Neuronal stem cell (in vitro differentiated cells): Measurements from ENCODE around the gene PRRG2.

Experiments
- DNase-seq: peaks from one replicate; pipeline ENCODE4 v3.0.0-alpha.2; 2013; ENCODE audit warnings: low spot score
- H2AFZ ChIP-seq: one replicate; pipeline ENCODE4 v1.6.1; 2013; ENCODE audit warnings: mild to moderate bottlenecking, low read length, inconsistent platforms
- H2AK5ac ChIP-seq: 2 replicates; pipeline ENCODE4 v1.6.1; 2013; ENCODE audit warnings: low read depth, mild to moderate bottlenecking, inconsistent platforms, low read length, moderate library complexity, mixed read lengths
- H2BK120ac ChIP-seq: 2 replicates; pipeline ENCODE4 v1.6.1; 2013; ENCODE audit warnings: low read depth, mild to moderate bottlenecking, inconsistent platforms, low read length, moderate library complexity, mixed read lengths
- H2BK12ac ChIP-seq: one replicate; pipeline ENCODE4 v1.6.1; 2013; ENCODE audit warnings: low read length, inconsistent platforms
- H2BK15ac ChIP-seq: 2 replicates; pipeline ENCODE4 v1.6.1; 2013; ENCODE audit warnings: mild to moderate bottlenecking, low read length, inconsistent platforms, mixed read lengths
- H2BK5ac ChIP-seq: one replicate; pipeline ENCODE4 v1.6.1; 2013; ENCODE audit warnings: inconsistent platforms, mild to moderate bottlenecking, low read length, moderate library complexity
- H3K14ac ChIP-seq: one replicate; pipeline ENCODE4 v1.6.1; 2013; ENCODE audit warnings: low read length, inconsistent platforms
- H3K18ac ChIP-seq: 2 replicates; pipeline ENCODE4 v1.6.1; 2013; ENCODE audit warnings: low read length, inconsistent platforms
- H3K23ac ChIP-seq: 2 replicates; pipeline ENCODE4 v1.6.1; 2013; ENCODE audit warnings: low read depth, mild to moderate bottlenecking, mixed read lengths, low read length, inconsistent platforms; ENCODE audit not compliant: poor library complexity
- H3K27ac ChIP-seq: replicated peaks from 3 replicates; pipeline ENCODE4 v1.5.1; 2013; ENCODE audit warnings: low read length, inconsistent platforms
- H3K27me3 ChIP-seq, 3 experiments: 2 replicates each; pipeline ENCODE4 v1.6.1; 2013; ENCODE audit warnings: low read length in 3 of 3, mild to moderate bottlenecking in 2 of 3, inconsistent platforms in 1 of 3, low read depth in 1 of 3, mixed read lengths in 1 of 3, moderate library complexity in 1 of 3; ENCODE audit not compliant: control insufficient read depth in 3 of 3, insufficient read depth in 3 of 3
- H3K36me3 ChIP-seq, 2 donors: replicated peaks in 1 of 2; 2 replicates each; pipeline ENCODE4 v1.6.1; 2013; ENCODE audit warnings: low read length in 2 of 2; ENCODE audit not compliant: control insufficient read depth in 2 of 2, insufficient read depth in 2 of 2
- H3K4ac ChIP-seq: 2 replicates; pipeline ENCODE4 v1.6.1; 2013; ENCODE audit warnings: inconsistent platforms, mild to moderate bottlenecking, low read length, moderate library complexity
- H3K4me1 ChIP-seq, 2 donors: 1 replicate in 1 of 2; 2 replicates in 1 of 2; pipeline ENCODE4 v1.6.1; 2013; ENCODE audit warnings: low read length in 2 of 2, low read depth in 1 of 2; ENCODE audit not compliant: control insufficient read depth in 2 of 2, insufficient read depth in 1 of 2
- H3K4me2 ChIP-seq: one replicate; pipeline ENCODE4 v1.6.1; 2013; ENCODE audit warnings: mild to moderate bottlenecking, low read length, inconsistent platforms; ENCODE audit not compliant: insufficient read depth, poor library complexity, severe bottlenecking
- H3K4me3 ChIP-seq, 2 donors: 2 replicates each; pipeline ENCODE4 v1.5.1; 2013; ENCODE audit warnings: low read length in 2 of 2, mild to moderate bottlenecking in 2 of 2, inconsistent platforms in 1 of 2, moderate library complexity in 1 of 2
- H3K79me1 ChIP-seq: one replicate; pipeline ENCODE4 v1.6.1; 2013; ENCODE audit warnings: low read depth, mild to moderate bottlenecking, inconsistent platforms, low read length, moderate library complexity
- H3K9ac ChIP-seq: one replicate; pipeline ENCODE4 v1.6.1; 2013; ENCODE audit warnings: mild to moderate bottlenecking, low read depth, low read length, inconsistent platforms; ENCODE audit not compliant: poor library complexity
- H3K9me3 ChIP-seq, 2 donors: replicated peaks in 1 of 2; 2 replicates each; pipeline versions ENCODE3 to v1.6.1; 2013; ENCODE audit warnings: low read length in 2 of 2, mild to moderate bottlenecking in 2 of 2, inconsistent platforms in 1 of 2, low read depth in 1 of 2, mixed read lengths in 1 of 2, moderate library complexity in 1 of 2; ENCODE audit not compliant: control insufficient read depth in 2 of 2, insufficient read depth in 1 of 2
- H4K8ac ChIP-seq: one replicate; pipeline ENCODE4 v1.6.1; 2013; ENCODE audit warnings: low read depth, mild to moderate bottlenecking, inconsistent platforms, low read length, moderate library complexity
- H4K91ac ChIP-seq: one replicate; pipeline ENCODE4 v1.6.1; 2013; ENCODE audit warnings: low read length, low read depth, mild to moderate bottlenecking, inconsistent platforms; ENCODE audit not compliant: poor library complexity
- WGBS, 2 donors: extraction: QIAGEN DNeasy Blood & Tissue Kit; methylation state at CpG; one replicate each; pipeline ENCODE4 v1.1.7; 2013; ENCODE audit warnings: missing lambda C conversion rate in 2 of 2, mixed read lengths in 1 of 2; ENCODE audit not compliant: insufficient read length in 2 of 2, insufficient replicate concordance in 1 of 2; ENCODE audit errors: extremely low coverage in 2 of 2; 5-methylcytosine and 5-hydroxymethylcytosine counted together

Gene PRRG2

GRCh38 chr19:49580264-49581006, 681 bp upstream of the PRRG2 start, which contains the start of gene NOSIP:
Gene NOSIP, minus strand, starts transcription at chr19:49580556. Its CDS starts 19,865 bp downstream, at chr19:49560691.
- peak within 1 kb of the TSS; percentile 88 for H3K4me2 ChIP-seq
- H3K36me3 ChIP-seq = peaks cover 3 to 13% of the 10 kb centered on the region in 2 donors
- WGBS, 2 donors = no CpG with 5 or more reads among the region's 31 CpGs
- peaks cover 6% of the 10 kb centered on the region for H3K79me1 ChIP-seq
- H3K4me1 ChIP-seq = peaks cover 8 to 11% of the 10 kb centered on the region in 2 donors
- H3K14ac ChIP-seq = peak within 1 kb of the TSS; percentile 5
- H2AFZ ChIP-seq = peak within 1 kb of the TSS; percentile 85
- no peak within 1 kb of the TSS for H3K27ac ChIP-seq
- no peak within 1 kb of the TSS for H2BK120ac ChIP-seq
- H3K4ac ChIP-seq = no peak within 1 kb of the TSS
- peak within 1 kb of the TSS; percentile 60 for H3K23ac ChIP-seq
- H4K8ac ChIP-seq = no peak within 1 kb of the TSS
- H2BK15ac ChIP-seq = no peak within 1 kb of the TSS
- H2BK5ac ChIP-seq = no peak within 1 kb of the TSS
- no peaks in the 10 kb centered on the region for H3K9me3 ChIP-seq
- H2AK5ac ChIP-seq = peak within 1 kb of the TSS; percentile 57
- peak within 1 kb of the TSS; percentile 73 for H2BK12ac ChIP-seq
- H3K27me3 ChIP-seq = no peaks in the 10 kb centered on the region
- peak within 1 kb of the TSS; percentile 94 for H3K9ac ChIP-seq
- no peak within 1 kb of the TSS for H4K91ac ChIP-seq
- peak; percentile 96 for DNase-seq
- H3K18ac ChIP-seq = peak within 1 kb of the TSS; percentile 85
- peak within 1 kb of the TSS; percentile 64 to 91 for H3K4me3 ChIP-seq

- H4K8ac ChIP-seq = no peak overlapping the region
- no peak for DNase-seq
- H2BK120ac ChIP-seq = no peak overlapping the region
- H3K9me3 ChIP-seq = no peaks in the 10 kb centered on the region
- no peak overlapping the region for H3K23ac ChIP-seq
- H2BK12ac ChIP-seq = no peak overlapping the region
- H3K4me3 ChIP-seq = no peak overlapping the region
- no peak overlapping the region for H4K91ac ChIP-seq
- peaks cover 4% of the 10 kb centered on the region for H3K79me1 ChIP-seq
- H3K4me2 ChIP-seq = no peak overlapping the region
- peaks cover 10 to 12% of the 10 kb centered on the region in 2 donors for H3K4me1 ChIP-seq
- H3K9ac ChIP-seq = no peak overlapping the region
- peak overlapping the region; percentile 28 for H2BK15ac ChIP-seq
- no peak overlapping the region for H2AK5ac ChIP-seq
- no peak overlapping the region for H3K18ac ChIP-seq
- H3K27me3 ChIP-seq = no peaks in the 10 kb centered on the region
- H2AFZ ChIP-seq = peak overlapping the region; percentile 76
- WGBS, 2 donors = no CpG with 5 or more reads among the region's 2 CpGs
- no peaks in the 10 kb centered on the region for H3K36me3 ChIP-seq
- H3K27ac ChIP-seq = no peak overlapping the region
- no peak overlapping the region for H3K14ac ChIP-seq
- H2BK5ac ChIP-seq = no peak overlapping the region
- H3K4ac ChIP-seq = no peak overlapping the region
Measured at GRCh38 chr19:49583239-49583638, 2.1 kb downstream of the PRRG2 start.

GRCh38 chr19:49585023-49585422, 3.9 kb downstream of the PRRG2 start:
- peak overlapping the region; percentile 87 for H2AK5ac ChIP-seq
- peak overlapping the region; percentile 14 for H3K4me2 ChIP-seq
- no peak overlapping the region for H3K14ac ChIP-seq
- H3K27ac ChIP-seq = peak overlapping the region; percentile 37
- peak overlapping the region; percentile 60 for H2BK5ac ChIP-seq
- peak overlapping the region; percentile 87 for H3K18ac ChIP-seq
- H3K4me1 ChIP-seq = peaks cover 8 to 13% of the 10 kb centered on the region in 2 donors
- H3K27me3 ChIP-seq = no peaks in the 10 kb centered on the region
- peak overlapping the region; percentile 52 for H4K8ac ChIP-seq
- peak overlapping the region; percentile 14 for H2BK12ac ChIP-seq
- H3K9ac ChIP-seq = peak overlapping the region; percentile 64
- H3K79me1 ChIP-seq = peaks cover 1% of the 10 kb centered on the region
- no peak overlapping the region for H2BK120ac ChIP-seq
- no peak overlapping the region for H3K4ac ChIP-seq
- no peak overlapping the region for H3K23ac ChIP-seq
- peak overlapping the region; percentile 38 for H4K91ac ChIP-seq
- no CpG with 5 or more reads among the region's 8 CpGs for WGBS, 2 donors
- H3K9me3 ChIP-seq = no peaks in the 10 kb centered on the region
- peak overlapping the region; percentile 32 for H2BK15ac ChIP-seq
- no peak for DNase-seq
- H3K36me3 ChIP-seq = no peaks in the 10 kb centered on the region
- H2AFZ ChIP-seq = peak overlapping the region; percentile 69
- no peak overlapping the region for H3K4me3 ChIP-seq

- no peak overlapping the region for H4K91ac ChIP-seq
- H3K23ac ChIP-seq = no peak overlapping the region
- H3K79me1 ChIP-seq = peaks cover 9% of the 10 kb centered on the region
- H3K14ac ChIP-seq = no peak overlapping the region
- H3K18ac ChIP-seq = no peak overlapping the region
- H3K9ac ChIP-seq = no peak overlapping the region
- no peak overlapping the region for H4K8ac ChIP-seq
- H3K36me3 ChIP-seq = no peaks in the 10 kb centered on the region
- H3K27me3 ChIP-seq = no peaks in the 10 kb centered on the region
- no peak overlapping the region for H2BK120ac ChIP-seq
- no peak overlapping the region for H3K4me3 ChIP-seq
- no peak overlapping the region for H3K4me2 ChIP-seq
- H3K27ac ChIP-seq = no peak overlapping the region
- no peak overlapping the region for H2AFZ ChIP-seq
- no CpG with 5 or more reads among the region's 8 CpGs for WGBS, 2 donors
- DNase-seq = no peak
- no peak overlapping the region for H2BK15ac ChIP-seq
- no peak overlapping the region for H2BK12ac ChIP-seq
- H2BK5ac ChIP-seq = no peak overlapping the region
- H3K4ac ChIP-seq = no peak overlapping the region
- H3K4me1 ChIP-seq = peaks cover 8 to 13% of the 10 kb centered on the region in 2 donors
- H3K9me3 ChIP-seq = no peaks in the 10 kb centered on the region
- H2AK5ac ChIP-seq = no peak overlapping the region
Measured at GRCh38 chr19:49587227-49587626, 6.1 kb downstream of the PRRG2 start.
